MCF 10A (cell line): ENCODE measurements around the gene TADA2A. TPM values are rescaled to one million over a fixed set of nuclear protein-coding genes. Genes with fewer than 3 reads are reported as not detected.
A peak's percentile ranks its signal among the peaks of the same experiment; 100 is the strongest.
"Not testable (repeated sequence)": the region's sequence is repeated elsewhere in the genome, so short reads cannot be mapped to it uniquely, and the experiment has no call there.

Source experiments
- BruUV-seq: library from RNA; stranded (reverse); fragments of 400-500 nt; replicated peaks from 2 replicates; lab custom pipeline; 2021; lab: Mats Ljungman, UMichigan
- CTCF ChIA-PET: fragments of 300-600 bp; sonication (Branson Sonifier 250); formaldehyde crosslinking; extraction: SDS; loops from one replicate; lab custom pipeline; 2021; ENCODE audit warnings: antibody characterized with exemption, inconsistent platforms; lab: Yijun Ruan, JAX
- POLR2A ChIA-PET: fragments of 300-600, 350-650 bp; sonication (Branson Sonifier 250); formaldehyde crosslinking; extraction: SDS; loops from one replicate; lab custom pipeline; 2020; ENCODE audit warnings: antibody characterized with exemption, inconsistent platforms; lab: Yijun Ruan, JAX
- DNase-seq: peaks from one replicate; pipeline ENCODE4 v3.0.0-alpha.2; 2018; ENCODE audit not compliant: unreplicated experiment
- H3K27ac Mint-ChIP-seq: one replicate; pipeline ENCODE4 v1.8.0; 2022; ENCODE audit warnings: mild to moderate bottlenecking, low read depth, mixed read lengths; ENCODE audit not compliant: unreplicated experiment
- H3K27me3 Mint-ChIP-seq: one replicate; pipeline ENCODE4 v1.8.0; 2022; ENCODE audit warnings: mixed read lengths; ENCODE audit not compliant: insufficient read depth, unreplicated experiment
- H3K36me3 Mint-ChIP-seq: one replicate; pipeline ENCODE4 v1.8.0; 2022; ENCODE audit warnings: mild to moderate bottlenecking, moderate library complexity, mixed read lengths; ENCODE audit not compliant: insufficient read depth, unreplicated experiment
- H3K4me1 Mint-ChIP-seq: one replicate; pipeline ENCODE4 v1.8.0; 2022; ENCODE audit warnings: mixed read lengths; ENCODE audit not compliant: insufficient read depth, unreplicated experiment
- H3K4me3 Mint-ChIP-seq: one replicate; pipeline ENCODE4 v1.8.0; 2022; ENCODE audit warnings: mild to moderate bottlenecking, moderate library complexity, mixed read lengths; ENCODE audit not compliant: unreplicated experiment
- H3K9me3 Mint-ChIP-seq: one replicate; pipeline ENCODE4 v1.8.0; 2022; ENCODE audit warnings: mixed read lengths; ENCODE audit not compliant: unreplicated experiment
- intact Hi-C: fragments of 100-400 bp; cut with micrococcal nuclease; formaldehyde crosslinking; loops from 2 replicates; pipeline ENCODE4 v1.14.1; 2022
- total RNA-seq: library from RNA; stranded (reverse); gene quantifications from 2 replicates; pipeline ENCODE4 v1.2.3, GENCODE V29; 2022
- TF ChIP-seq, protein P1 (sequence below): fragments of 200-600 bp; IDR thresholded peaks from one replicate; pipeline ENCODE4 v1.8.0; 2022; ENCODE audit warnings: antibody characterized with exemption, mild to moderate bottlenecking; ENCODE audit not compliant: unreplicated experiment

TADA2A gene
- total RNA-seq, 1 experiment from 2014 or later, result 31.3 TPM

DNA sequence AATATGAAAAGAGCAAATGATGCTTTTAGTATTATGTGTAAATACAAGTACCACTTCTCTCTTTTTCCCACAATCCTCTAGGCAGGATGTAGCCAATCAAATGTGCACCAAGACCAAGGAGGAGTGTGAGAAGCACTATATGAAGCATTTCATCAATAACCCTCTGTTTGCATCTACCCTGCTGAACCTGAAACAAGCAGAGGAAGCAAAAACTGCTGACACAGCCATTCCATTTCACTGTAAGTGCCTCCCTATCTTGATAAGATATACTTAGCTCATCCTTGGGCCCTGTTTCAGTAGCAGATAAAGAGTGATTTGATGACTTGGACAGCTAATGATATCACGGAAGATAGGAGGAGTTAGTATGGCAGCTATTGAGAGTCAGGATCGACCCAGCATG, 33.7 kb downstream of the TADA2A start:
- no peaks in the 10 kb centered on the region for H3K27me3 Mint-ChIP-seq
- H3K9me3 Mint-ChIP-seq, result no peaks in the 10 kb centered on the region
- intact Hi-C loops, result no loop called here
- no peak overlapping the region for H3K27ac Mint-ChIP-seq
- no peaks in the 10 kb centered on the region for H3K4me1 Mint-ChIP-seq
- TF ChIP-seq, protein P1, sequence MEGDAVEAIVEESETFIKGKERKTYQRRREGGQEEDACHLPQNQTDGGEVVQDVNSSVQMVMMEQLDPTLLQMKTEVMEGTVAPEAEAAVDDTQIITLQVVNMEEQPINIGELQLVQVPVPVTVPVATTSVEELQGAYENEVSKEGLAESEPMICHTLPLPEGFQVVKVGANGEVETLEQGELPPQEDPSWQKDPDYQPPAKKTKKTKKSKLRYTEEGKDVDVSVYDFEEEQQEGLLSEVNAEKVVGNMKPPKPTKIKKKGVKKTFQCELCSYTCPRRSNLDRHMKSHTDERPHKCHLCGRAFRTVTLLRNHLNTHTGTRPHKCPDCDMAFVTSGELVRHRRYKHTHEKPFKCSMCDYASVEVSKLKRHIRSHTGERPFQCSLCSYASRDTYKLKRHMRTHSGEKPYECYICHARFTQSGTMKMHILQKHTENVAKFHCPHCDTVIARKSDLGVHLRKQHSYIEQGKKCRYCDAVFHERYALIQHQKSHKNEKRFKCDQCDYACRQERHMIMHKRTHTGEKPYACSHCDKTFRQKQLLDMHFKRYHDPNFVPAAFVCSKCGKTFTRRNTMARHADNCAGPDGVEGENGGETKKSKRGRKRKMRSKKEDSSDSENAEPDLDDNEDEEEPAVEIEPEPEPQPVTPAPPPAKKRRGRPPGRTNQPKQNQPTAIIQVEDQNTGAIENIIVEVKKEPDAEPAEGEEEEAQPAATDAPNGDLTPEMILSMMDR, result no peak
- peaks cover 85% of the 10 kb centered on the region for H3K36me3 Mint-ChIP-seq
- H3K4me3 Mint-ChIP-seq, result no peak overlapping the region
- ChIA-PET POLR2A (interaction anchor here (0.7 to 3.1 kb wide), 3 partner anchors 10 to 130 kb away, joined by 3 to 11 read pairs (median 3); no protein-coding TSS in a partner anchor), CTCF (interaction anchor here (0.6 to 0.7 kb wide), 3 partner anchors 11 to 784 kb away, joined by 3 read pairs; no protein-coding TSS in a partner anchor)
- DNase-seq, result no peak
- no TSS peak for BruUV-seq

DNA sequence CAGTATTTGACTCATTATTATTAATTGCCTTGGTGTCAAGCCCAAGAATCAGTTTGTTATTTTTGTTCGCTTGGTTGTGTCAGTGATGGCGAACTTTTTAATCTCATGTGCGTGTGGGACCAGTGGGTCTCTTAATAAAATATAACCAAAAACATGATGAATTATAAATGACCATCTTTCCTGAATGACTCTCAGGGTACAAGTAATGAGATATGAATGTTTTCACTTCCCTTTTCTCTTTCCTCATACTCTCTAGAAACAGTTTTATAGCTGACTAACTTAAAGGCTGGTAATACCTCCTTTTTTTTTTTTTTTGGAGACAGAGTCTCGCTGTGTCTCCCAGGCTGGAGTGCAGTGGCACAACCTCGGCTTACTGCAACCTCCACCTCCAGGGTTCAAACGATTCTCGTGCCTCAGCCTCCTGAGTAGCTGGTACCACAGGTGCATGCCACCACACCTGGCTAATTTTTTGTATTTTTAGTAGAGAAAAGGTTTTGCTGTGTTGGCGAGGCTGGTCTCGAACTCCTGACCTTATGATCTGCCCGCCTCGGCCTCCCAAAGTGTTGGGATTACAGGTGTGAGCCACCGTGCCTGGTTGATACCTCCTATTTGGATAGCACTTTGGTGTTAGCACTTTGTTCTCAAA, 34.8 kb downstream of the TADA2A start:
- not testable (repeated sequence) for H3K27me3 Mint-ChIP-seq, H3K27ac Mint-ChIP-seq

DNA sequence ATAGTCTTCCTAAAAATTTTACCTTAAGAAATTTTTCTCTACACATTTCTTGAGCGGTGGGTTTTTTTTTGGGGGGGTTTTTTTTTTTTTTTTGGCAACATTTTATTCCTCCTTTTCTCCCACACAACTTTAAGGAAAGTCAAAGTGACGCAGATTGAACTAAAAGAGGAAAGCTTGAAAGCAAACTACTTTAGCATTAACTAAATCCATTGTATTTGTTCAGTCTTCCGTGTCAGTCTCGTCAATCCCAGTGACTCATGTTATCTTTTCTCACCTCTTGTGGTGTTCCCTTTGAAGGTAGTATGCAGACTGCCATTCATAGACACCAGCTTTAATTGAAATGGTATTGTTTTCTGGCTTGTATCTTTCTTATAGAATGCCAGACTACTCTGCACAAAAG, 39.3 kb downstream of the TADA2A start:
- POLR2A ChIA-PET, result interaction anchor here (1.0 to 3.8 kb wide), 7 partner anchors 9 to 45 kb away, joined by 3 to 27 read pairs (median 10); no protein-coding TSS in a partner anchor
- peak; percentile 63 for DNase-seq

More for the DNA sequence above, 34.8 kb downstream of the TADA2A start:
- DNase-seq, intact Hi-C loops, H3K9me3 Mint-ChIP-seq, H3K4me3 Mint-ChIP-seq, BruUV-seq, H3K4me1 Mint-ChIP-seq: not testable (repeated sequence)
- ChIA-PET POLR2A (interaction anchor here (0.6 to 3.1 kb wide), 4 partner anchors 9 to 204 kb away, joined by 3 to 11 read pairs (median 4); no protein-coding TSS in a partner anchor), CTCF (interaction anchor here (0.6 kb wide), 2 partner anchors 56 to 59 kb away, joined by 3 read pairs; no protein-coding TSS in a partner anchor)
- peaks cover 82% of the 10 kb centered on the region for H3K36me3 Mint-ChIP-seq

DNA sequence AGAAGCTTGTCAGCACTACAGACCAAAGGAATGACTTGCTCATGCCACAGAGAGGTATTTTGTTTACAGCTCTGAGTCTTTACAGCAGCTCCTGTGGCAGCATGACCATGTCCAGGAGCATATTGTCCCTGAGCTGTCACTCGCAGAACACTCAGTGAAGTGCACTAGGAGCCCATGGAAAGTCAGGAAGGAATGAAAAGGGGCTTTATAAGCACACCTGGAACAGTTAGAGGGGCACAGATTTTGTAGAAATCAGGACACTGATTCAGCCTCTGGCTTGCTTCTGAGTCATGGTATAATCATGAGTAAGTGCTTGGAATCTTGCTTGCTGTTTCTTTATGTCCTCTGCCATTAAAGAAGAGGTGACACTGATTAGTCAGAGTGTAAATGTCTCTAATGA, 41.0 kb downstream of the TADA2A start:
- ChIA-PET CTCF (interaction anchor here (0.6 to 1.6 kb wide), 7 partner anchors 9 to 908 kb away, joined by 3 to 5 read pairs (median 4); partner anchors contain the start of gene SYNRG), POLR2A (interaction anchor here (0.9 to 3.8 kb wide), 8 partner anchors 11 to 44 kb away, joined by 3 to 27 read pairs (median 8); partner anchors contain the start of gene DUSP14)
- H3K27me3 Mint-ChIP-seq, result no peaks in the 10 kb centered on the region
- peak overlapping the region; percentile 33 for H3K27ac Mint-ChIP-seq
- peaks cover 22% of the 10 kb centered on the region for H3K4me1 Mint-ChIP-seq
- H3K4me3 Mint-ChIP-seq, result no peak overlapping the region
- TF ChIP-seq, protein P1, result no peak
- DNase-seq, result peak; percentile 29
- intact Hi-C loops, result loop anchor here (5.0 kb wide), 1 partner anchor 45 kb away; no protein-coding TSS in a partner anchor
- no TSS peak for BruUV-seq
- H3K9me3 Mint-ChIP-seq, result no peaks in the 10 kb centered on the region
- H3K36me3 Mint-ChIP-seq, result peaks cover 53% of the 10 kb centered on the region

More for the DNA sequence above, 39.3 kb downstream of the TADA2A start:
- Mint-ChIP-seq H3K27ac (no peak overlapping the region), H3K4me3 (no peak overlapping the region), H3K4me1 (peaks cover 22% of the 10 kb centered on the region), H3K27me3 (no peaks in the 10 kb centered on the region), H3K9me3 (no peaks in the 10 kb centered on the region), H3K36me3 (peaks cover 64% of the 10 kb centered on the region)
- no TSS peak for BruUV-seq
- CTCF ChIA-PET, result interaction anchor here (0.7 to 0.8 kb wide), 2 partner anchors 21 to 37 kb away, joined by 3 to 8 read pairs; no protein-coding TSS in a partner anchor
- intact Hi-C loops, result loop anchor here (5.0 kb wide), 1 partner anchor 46 kb away; no protein-coding TSS in a partner anchor
- TF ChIP-seq, protein P1, result no peak
